NCI-H69 (cell line): ENCODE measurements around the gene PRKCZ.
A peak's percentile ranks its signal among the peaks of the same experiment; 100 is the strongest.

Experiments used
- DNase-seq: peaks from one replicate; lab custom pipeline; 2025; lab: John Stamatoyannopoulos, UW

PRKCZ gene

DNA sequence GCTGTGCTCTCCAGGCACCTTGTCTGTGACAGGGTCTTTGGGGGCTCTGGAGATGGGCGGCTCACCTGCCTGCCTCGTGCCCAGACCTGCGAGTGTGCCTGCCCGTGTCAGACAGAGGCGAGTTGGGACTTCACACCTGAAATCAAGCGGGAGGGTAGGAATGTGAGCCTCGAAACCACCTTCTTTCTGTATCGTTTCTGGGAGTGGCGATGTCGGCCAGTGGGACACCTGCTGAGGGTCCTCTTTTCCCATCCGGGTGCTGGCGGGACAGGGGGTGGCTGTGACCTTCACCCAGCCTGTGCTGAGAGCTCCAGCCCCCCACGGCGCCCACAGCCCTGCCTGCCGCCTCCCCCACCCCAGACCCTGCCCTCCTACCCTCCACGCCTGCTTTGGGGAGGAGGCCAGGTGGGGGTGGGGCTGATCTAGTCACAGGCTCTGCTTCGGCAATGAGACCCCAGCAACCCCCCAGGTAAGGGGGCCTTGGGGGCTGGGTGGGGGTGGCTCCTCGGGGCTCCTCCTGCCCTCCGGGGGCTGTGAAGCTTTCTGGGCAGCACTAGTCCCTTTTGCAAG lies 160.0 kb downstream of the PRKCZ start:
- DNase-seq = no peak

- no peak for DNase-seq
Observed at GRCh38 chr1:2210786-2211185, 160.6 kb downstream of the PRKCZ start.

DNA sequence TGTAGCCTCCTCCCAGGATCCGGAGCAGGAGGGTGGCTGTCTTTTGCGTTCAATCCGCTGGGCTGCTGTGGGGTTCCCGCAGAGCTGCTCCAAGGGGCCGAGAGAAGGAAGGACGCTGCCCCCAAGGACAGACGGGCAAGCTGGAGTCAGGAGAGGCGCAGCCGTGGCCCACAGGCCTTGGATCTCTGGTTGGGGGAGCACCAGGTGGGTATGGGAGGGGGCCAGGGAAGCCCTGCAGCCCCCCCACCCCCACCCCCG lies 162.0 kb downstream of the PRKCZ start:
- DNase-seq = no peak

- peak; percentile 79 for DNase-seq
Observed at GRCh38 chr1:2212532-2213491, 162.6 kb downstream of the PRKCZ start.

DNA sequence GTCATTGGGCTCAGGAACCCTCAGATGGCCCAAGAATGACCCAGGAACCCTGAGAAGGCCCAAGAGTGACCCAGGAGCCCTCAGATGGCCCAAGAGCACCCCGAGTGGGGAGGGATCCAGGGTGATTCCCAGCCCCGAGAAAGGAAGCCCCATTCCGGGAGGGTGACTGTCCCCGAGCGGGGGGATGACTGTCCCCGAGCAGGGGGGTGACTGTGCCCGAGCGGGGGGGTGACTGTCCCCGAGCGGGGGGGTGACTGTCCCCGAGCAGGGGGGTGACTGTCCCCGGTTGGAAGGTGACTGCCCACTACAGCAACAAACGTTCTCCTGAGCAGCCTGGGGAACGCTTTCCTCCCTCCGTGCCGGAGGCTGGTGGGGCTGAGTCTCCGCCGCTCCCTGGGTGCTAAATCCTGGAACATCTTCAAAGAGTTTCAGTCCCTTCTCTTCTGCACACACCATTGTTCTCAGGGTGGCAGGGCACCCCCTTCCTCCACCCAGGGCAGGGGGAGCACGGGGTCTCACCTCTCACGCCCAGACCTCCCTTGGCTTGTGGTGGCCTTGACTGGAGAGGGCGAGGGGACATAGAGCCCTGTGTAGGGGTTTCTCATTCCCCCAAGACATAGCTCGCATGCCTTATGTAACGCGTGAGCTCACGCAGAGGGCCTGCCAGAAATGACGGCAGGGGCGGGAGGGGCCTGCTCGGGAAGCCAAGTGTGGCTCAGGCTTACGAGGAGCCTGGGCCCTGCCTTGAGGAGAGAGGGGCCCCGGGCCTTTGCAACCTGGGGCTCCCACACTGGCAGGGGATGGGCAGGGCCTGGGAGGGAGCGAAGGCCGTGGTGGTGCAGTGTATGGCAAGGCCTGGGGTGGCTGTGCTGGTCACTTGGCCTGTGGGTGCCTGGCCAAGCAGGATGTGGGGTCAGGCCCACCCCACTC lies 163.6 kb downstream of the PRKCZ start:
- no peak for DNase-seq

GRCh38 chr1:2214541-2215241 lies 164.5 kb downstream of the PRKCZ start:
- no peak for DNase-seq

DNA sequence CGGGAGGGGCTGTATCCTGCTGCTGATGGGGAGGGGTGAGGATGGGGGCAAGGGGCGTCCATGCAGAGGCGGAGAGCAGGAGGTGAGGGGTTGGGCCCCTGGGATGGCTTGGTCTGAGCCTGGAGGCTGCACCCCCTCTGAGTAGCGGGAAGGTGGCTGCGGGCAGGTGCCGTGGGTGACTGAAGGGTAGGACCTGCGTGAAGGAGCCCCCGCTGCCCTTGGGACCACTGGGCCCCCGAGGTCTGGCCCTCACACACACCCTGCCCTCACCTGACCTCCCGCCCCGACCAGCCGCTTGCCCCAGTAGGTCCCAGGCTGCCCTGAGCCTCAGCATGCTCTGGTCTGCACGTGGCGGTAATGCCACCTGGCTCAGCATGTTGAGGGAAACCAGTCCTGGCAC lies 165.1 kb downstream of the PRKCZ start:
- no peak for DNase-seq

DNA sequence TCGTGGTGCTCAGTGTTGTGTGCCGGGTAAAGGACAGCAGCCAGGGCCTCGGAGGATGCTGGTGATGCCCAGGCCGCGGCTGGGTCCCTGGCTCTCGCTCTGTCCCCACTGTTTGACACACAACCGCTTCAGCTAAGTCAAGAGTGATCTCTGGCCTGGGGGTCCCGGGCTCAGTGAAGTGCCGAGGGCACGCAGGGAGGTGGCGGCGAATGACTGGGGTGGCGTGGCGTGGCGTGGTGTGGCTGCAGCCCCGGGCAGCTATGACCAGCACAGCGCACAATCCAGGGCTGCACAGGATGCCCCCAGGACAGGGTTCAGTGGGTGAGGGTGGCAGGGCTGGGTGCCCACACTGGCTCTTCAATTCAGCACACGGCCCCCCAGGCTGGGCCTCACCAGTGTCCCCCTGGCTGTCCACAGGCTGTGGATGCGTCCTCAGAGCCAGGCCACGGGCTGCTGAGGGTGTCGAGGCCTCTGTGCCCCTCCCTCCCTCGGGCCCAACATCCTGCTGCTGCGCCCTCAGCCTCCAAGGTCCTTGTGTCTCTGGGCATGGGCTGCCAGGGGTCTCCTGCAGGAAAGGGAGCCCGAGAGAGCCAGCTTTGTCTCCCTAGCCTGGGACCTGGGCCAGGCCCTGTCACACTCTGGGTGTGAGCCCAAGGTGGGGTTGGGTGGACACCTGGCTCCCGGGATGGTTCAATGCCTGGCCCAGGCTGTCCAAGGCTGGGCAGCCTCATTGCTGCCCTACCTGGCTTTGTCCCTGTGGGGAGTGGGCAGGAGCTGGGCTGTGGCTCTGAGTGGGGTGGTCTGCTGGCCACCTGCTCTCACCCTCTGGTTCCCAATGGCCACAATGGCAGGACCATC lies 165.9 kb downstream of the PRKCZ start:
- no peak for DNase-seq

GRCh38 chr1:2216767-2217058 lies 166.5 kb downstream of the PRKCZ start:
- no peak for DNase-seq

DNA sequence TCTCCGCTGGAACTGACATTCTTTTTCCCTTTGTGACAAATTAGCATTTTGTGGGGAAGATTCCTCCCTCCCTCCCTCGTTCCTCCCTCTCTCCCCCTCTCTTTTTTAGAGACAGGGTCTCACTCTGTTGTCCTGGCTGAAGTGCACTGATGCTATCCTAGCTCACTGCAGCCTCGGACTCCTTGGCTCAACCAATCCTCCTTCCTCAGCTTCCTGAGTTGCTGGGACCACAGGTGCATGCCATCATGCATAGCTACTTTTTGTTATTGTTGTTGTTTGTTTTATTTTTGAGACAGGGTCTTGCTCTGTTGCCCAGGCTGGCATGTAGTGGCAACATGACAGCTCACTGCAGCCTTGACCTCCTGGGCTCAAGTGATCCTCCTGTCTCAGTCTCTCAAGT lies 171.1 kb downstream of the PRKCZ start:
- DNase-seq = no peak

DNA sequence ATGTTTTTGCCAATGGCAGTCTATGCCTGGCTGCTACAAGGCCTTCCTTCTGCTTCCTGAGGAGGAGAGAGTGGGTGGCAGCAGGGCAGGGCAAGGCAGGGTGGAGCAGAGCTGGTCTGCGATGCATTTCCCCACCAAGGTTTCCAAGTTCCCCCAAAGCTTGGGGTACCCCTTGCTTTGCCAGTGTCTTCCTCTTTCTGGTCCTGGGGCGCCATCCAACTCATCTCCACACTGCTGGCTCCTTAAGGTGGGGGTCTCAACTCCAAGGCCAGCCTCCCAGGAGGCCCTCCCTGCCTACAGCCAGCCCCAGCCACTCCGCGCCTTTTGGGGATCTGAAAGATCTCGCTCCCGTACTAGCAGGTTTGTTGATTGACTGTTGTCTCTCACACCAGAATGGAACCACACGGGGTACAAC lies 174.0 kb downstream of the PRKCZ start:
- DNase-seq = no peak

DNA sequence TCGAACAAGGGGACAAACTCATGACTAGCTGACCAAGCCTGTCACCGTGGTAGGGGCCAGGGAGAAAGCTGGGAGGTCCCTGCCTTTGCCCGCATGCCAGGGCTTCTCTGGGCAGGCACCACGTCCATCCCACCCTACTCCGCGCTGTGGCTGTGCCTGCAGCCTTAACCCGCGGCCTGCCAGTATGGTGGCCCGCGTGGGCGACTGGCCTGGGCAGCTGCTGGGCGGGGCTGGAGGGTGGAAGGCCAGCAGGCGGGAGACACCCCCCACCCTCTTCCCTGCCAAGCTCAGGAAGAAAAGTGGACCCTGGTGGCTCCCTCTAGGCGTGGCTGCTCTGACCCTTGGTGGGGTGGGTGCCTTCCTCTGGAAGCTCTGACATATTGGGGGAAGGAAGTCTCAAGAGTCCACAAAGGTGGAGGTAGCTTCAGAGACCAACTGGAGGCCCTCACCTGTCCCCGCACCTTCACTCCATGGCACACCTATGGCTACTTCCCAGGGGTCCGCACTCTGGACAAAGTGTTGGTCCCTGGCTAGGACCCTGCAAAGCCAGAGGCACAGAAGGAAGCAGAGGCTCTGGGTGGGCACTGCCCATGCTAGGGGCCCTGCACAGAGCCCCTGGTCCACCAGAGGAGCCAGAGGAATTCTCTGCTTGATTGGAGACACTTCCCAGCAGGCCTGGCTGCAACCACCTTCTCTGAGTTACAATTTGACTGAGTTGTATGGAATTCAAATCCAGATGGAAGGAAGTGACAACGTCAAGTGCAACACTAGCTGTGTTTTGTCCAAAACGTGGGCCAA lies 174.6 kb downstream of the PRKCZ start:
- no peak for DNase-seq

GRCh38 chr1:2226525-2227345 lies 176.5 kb downstream of the PRKCZ start:
- DNase-seq = peak; percentile 24

GRCh38 chr1:2227346-2228156 lies 177.3 kb downstream of the PRKCZ start:
- DNase-seq = peak; percentile 94

DNA sequence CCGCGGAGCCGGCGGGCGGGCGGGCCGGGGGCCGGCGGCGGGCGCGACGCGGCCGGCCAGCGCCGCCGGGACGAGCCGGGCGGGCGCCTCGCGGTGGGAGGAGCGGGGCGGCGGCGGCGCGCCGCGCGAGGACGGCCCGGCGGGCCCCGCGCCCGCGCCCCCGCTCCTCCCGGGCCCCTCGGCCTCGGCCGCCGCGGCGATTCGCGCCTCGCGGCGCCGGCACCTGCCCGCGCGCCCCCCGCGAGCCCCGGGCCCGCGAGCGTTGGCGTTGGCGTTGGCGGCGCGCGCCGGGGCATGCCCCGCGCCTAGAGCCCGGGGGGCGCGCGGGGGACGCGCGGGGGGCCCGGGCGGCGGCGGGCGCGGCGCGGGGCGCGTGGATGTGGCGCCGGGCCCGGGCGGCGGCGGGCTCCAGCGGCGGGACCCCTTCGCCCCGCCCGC lies 178.0 kb downstream of the PRKCZ start, which contains the start of gene SKI:
Gene SKI, plus strand, starts transcription at position 163 of the 438 bp plus-strand sequence. CDS start 448 bp downstream, outside the sequence.
- DNase-seq = peak; percentile 44

DNA sequence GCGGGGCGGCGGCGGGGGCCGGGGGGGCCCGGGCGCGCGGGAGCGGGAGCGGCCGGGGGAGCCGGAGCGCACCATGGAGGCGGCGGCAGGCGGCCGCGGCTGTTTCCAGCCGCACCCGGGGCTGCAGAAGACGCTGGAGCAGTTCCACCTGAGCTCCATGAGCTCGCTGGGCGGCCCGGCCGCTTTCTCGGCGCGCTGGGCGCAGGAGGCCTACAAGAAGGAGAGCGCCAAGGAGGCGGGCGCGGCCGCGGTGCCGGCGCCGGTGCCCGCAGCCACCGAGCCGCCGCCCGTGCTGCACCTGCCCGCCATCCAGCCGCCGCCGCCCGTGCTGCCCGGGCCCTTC lies 178.5 kb downstream of the PRKCZ start:
- peak; percentile 52 for DNase-seq

- DNase-seq = peak; percentile 64
Observed at GRCh38 chr1:2229037-2229864, 179.0 kb downstream of the PRKCZ start.
